PC-9 (cell line): ENCODE measurements around the gene ZFAND4.

Source experiments
- CTCF ChIP-seq: fragments of 200-600 bp; sonication (generic); conservative IDR thresholded peaks from 2 replicates; pipeline ENCODE4 v1.6.1; 2017; ENCODE audit warnings: mixed run types, antibody characterized with exemption, mild to moderate bottlenecking, moderate library complexity
- EZH2 ChIP-seq: fragments of 200-600 bp; sonication (generic); IDR thresholded peaks from 2 replicates; pipeline ENCODE4 v1.8.0; 2017; ENCODE audit warnings: antibody characterized with exemption, low read depth

GRCh38 chr10:45644527-45644926 is 28.0 kb downstream of the ZFAND4 start:
- no peak for TF ChIP-seq CTCF
- no peak for TF ChIP-seq EZH2
